Measurements from ENCODE around the gene ENTREP1. TPM values are rescaled to one million over a fixed set of nuclear protein-coding genes. Genes with fewer than 3 reads are reported as not detected.

ENTREP1 gene
- total and polyA plus RNA-seq, 2 of the 4 experiments (the other 2 are of a cell fraction), result not detected

DNA sequence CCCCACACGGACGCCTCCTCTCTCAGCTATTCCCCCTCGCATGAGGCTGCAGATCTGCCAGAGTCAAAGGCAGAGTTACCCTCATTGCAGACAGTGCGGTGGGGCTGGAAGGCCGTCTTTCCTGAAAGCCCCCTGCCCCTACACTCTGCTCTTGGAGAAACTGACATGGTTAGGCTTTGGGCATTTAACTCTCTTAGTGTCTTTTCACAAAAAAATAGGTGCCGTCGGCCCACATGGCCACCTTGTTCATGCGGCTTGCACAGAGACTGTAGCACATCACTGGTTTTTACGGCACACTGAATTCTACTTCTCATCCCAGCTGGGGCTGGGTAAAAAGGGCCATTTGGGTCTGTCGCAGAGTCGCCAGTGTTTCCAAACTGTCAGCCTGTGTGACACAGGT, 107.6 kb downstream of the ENTREP1 start:
- Histone ChIP-seq H2AK5ac (ENCODE audit: low read depth, low read length) (no peak overlapping the region), H2BK5ac (ENCODE audit: low read depth, low read length, poor library complexity, severe bottlenecking) (no peak overlapping the region), H3K9ac (ENCODE audit: low read depth, low read length) (no peak overlapping the region), H3K79me1 (ENCODE audit: low read depth in 1 of 2, low read length in 2 of 2) (no peaks in the 10 kb centered on the region), H3K4ac (ENCODE audit: low read depth, low read length) (no peak overlapping the region), H3K23ac (ENCODE audit: low read depth, low read length) (no peak overlapping the region), H3K27me3 (ENCODE audit: control insufficient read depth, insufficient read depth, low read length) (no peaks in the 10 kb centered on the region), H2BK120ac (ENCODE audit: low read depth, low read length) (no peak overlapping the region), H4K5ac (ENCODE audit: low read depth, low read length) (no peak overlapping the region), H4K20me1 (ENCODE audit: insufficient read depth, low read length) (no peaks in the 10 kb centered on the region), H3K9me1 (ENCODE audit: insufficient read depth, low read length) (0 out of 2 replicates have a peak, but pooled peaks cover 3% of the 10 kb centered on the region), H2BK20ac (ENCODE audit: low read depth, low read length) (no peak overlapping the region), H2AK9ac (replicated peaks; ENCODE audit: low read depth, low read length, poor library complexity) (no peak overlapping the region), H3K4me1 (ENCODE audit: control insufficient read depth, insufficient read depth, low read length) (no peaks in the 10 kb centered on the region; the same call in 1 of the 2 replicates), H2BK15ac (ENCODE audit: low read depth, low read length) (no peak overlapping the region), H3K56ac (ENCODE audit: extremely low read depth, insufficient read depth, low read length) (no peak overlapping the region), H3K4me3 (ENCODE audit: insufficient read depth, low read depth, low read length) (no peak overlapping the region), H4K91ac (ENCODE audit: insufficient read depth, low read depth, low read length) (no peak overlapping the region), H3K18ac (ENCODE audit: low read depth, low read length) (no peak overlapping the region), H3K14ac (replicated peaks; ENCODE audit: low read depth, low read length) (no peak overlapping the region), H3K36me3 (ENCODE audit: control insufficient read depth, insufficient read depth, low read length) (no peaks in the 10 kb centered on the region), H2AFZ (replicated peaks; ENCODE audit: low read length, poor library complexity) (no peak overlapping the region), H3K4me2 (ENCODE audit: low read depth, low read length) (no peak overlapping the region), H3K27ac (ENCODE audit: insufficient read depth, low read length) (no peak overlapping the region), H4K8ac (ENCODE audit: low read depth in 2 of 2, low read length in 2 of 2) (no peak overlapping the region), H3K9me3 (ENCODE audit: control insufficient read depth, insufficient read depth, low read length) (no peaks in the 10 kb centered on the region)
- POLR2A ChIA-PET (ENCODE audit: unreplicated experiment), result no interaction called here
- ATAC-seq (ENCODE audit: low read depth) (no peak), DNase-seq (no peak)
- TF ChIP-seq CEBPB (IDR thresholded peaks at IDR 0.05; ENCODE audit: low read depth, low read length), result no peak
- no peak for TF ChIP-seq MXI1 (IDR thresholded peaks at IDR 0.05; ENCODE audit: borderline replicate concordance, low read depth, low read length)
- TF ChIP-seq RAD21 (IDR thresholded peaks at IDR 0.05; ENCODE audit: low read length), result no peak
- TF ChIP-seq RCOR1 (IDR thresholded peaks at IDR 0.05; ENCODE audit: insufficient replicate concordance, low read length), result no peak
- TF ChIP-seq, protein P1, sequence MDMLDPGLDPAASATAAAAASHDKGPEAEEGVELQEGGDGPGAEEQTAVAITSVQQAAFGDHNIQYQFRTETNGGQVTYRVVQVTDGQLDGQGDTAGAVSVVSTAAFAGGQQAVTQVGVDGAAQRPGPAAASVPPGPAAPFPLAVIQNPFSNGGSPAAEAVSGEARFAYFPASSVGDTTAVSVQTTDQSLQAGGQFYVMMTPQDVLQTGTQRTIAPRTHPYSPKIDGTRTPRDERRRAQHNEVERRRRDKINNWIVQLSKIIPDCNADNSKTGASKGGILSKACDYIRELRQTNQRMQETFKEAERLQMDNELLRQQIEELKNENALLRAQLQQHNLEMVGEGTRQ (IDR thresholded peaks at IDR 0.05; ENCODE audit: low read depth, low read length), result no peak
- TF ChIP-seq MAZ (IDR thresholded peaks at IDR 0.05; ENCODE audit: borderline replicate concordance, low read depth, low read length), result no peak
- TF ChIP-seq FOS (IDR thresholded peaks at IDR 0.05; ENCODE audit: low read depth, low read length), result no peak
- TF ChIP-seq BHLHE40 (IDR thresholded peaks at IDR 0.05; ENCODE audit: low read depth, low read length), result no peak
- TF ChIP-seq SMC3 (IDR thresholded peaks at IDR 0.05; ENCODE audit: low read depth, low read length), result no peak
- no peak for TF ChIP-seq NFE2L2 (IDR thresholded peaks at IDR 0.05; ENCODE audit: low read depth, low read length)
- TF ChIP-seq POLR2A (IDR thresholded peaks at IDR 0.05; ENCODE audit: low read depth, low read length), result no peak
- no peak for TF ChIP-seq CHD1 (IDR thresholded peaks at IDR 0.05; ENCODE audit: low read depth, low read length)
- no peak for TF ChIP-seq RFX5 (IDR thresholded peaks at IDR 0.05; ENCODE audit: low read depth, low read length)
- no peak for TF ChIP-seq MAFK (IDR thresholded peaks at IDR 0.05; ENCODE audit: low read depth, low read length)
- in situ Hi-C loops (cut with MboI; ENCODE audit: low sequenced_read_pairs), result no loop called here
- dilution Hi-C loops (cut with HindIII; ENCODE audit: low sequenced_read_pairs, unreplicated experiment), result no loop called here
- BruUV-seq (replicated peaks), result no TSS peak
- 86% methylated on average over 6 of the region's 11 CpGs; no CpG with 5 or more reads in 1 of the 2 experiments for WGBS, 2 experiments (ENCODE audit: extremely low coverage in 2 of 2, insufficient read length in 1 of 2)
- CTCF ChIA-PET, result no interaction called here
- intact Hi-C loops (cut with micrococcal nuclease), result no loop called here

Measured in IMR-90 (cell line).